ENCODE measurements around the gene COL5A1. TPM values are rescaled to one million over a fixed set of nuclear protein-coding genes. Genes with fewer than 3 reads are reported as not detected.

The COL5A1 gene
- total RNA-seq = 19.8 and 21.5 TPM in 2 replicates
- long read RNA-seq, partial matches to known transcripts = 0 of 8 reads
- long read RNA-seq, other reads (novel, unspliced or antisense) = 8 of 8 reads

GRCh38 chr9:134641173-134641989 lies at the start of gene COL5A1:
TSS of gene COL5A1 (plus strand) at chr9:134641803. CDS start at chr9:134642188, 385 bp downstream.
- peak within 1 kb of the TSS; percentile 56 for H3K27ac Mint-ChIP-seq
- no peaks in the 10 kb centered on the region for H3K36me3 Mint-ChIP-seq (ENCODE audit: insufficient read depth)
- H3K4me1 Mint-ChIP-seq (ENCODE audit: low read depth) = peaks cover 8% of the 10 kb centered on the region
- peak; percentile 14 for TF ChIP-seq CTCF (IDR thresholded peaks at IDR 0.05; ENCODE audit: unreplicated experiment)
- peaks cover 44% of the 10 kb centered on the region for H3K27me3 Mint-ChIP-seq
- DNase-seq (ENCODE audit: low spot score, unreplicated experiment) = peak; percentile 83
- peak within 1 kb of the TSS; percentile 76 for H3K4me3 Mint-ChIP-seq (ENCODE audit: low read depth)
- H3K9me3 Mint-ChIP-seq (ENCODE audit: low read depth) = no peaks in the 10 kb centered on the region

GRCh38 chr9:134592018-134592818 lies 49.4 kb upstream of the COL5A1 start:
- no peak overlapping the region for H3K4me3 Mint-ChIP-seq (ENCODE audit: low read depth)
- H3K27ac Mint-ChIP-seq = no peak overlapping the region
- no peaks in the 10 kb centered on the region for H3K36me3 Mint-ChIP-seq (ENCODE audit: insufficient read depth)
- no peak for TF ChIP-seq CTCF (IDR thresholded peaks at IDR 0.05; ENCODE audit: unreplicated experiment)
- H3K27me3 Mint-ChIP-seq = peaks cover 21% of the 10 kb centered on the region
- H3K9me3 Mint-ChIP-seq (ENCODE audit: low read depth) = no peaks in the 10 kb centered on the region
- DNase-seq (ENCODE audit: low spot score, unreplicated experiment) = no peak
- peaks cover 5% of the 10 kb centered on the region for H3K4me1 Mint-ChIP-seq (ENCODE audit: low read depth)

- peaks cover 5% of the 10 kb centered on the region for H3K4me1 Mint-ChIP-seq (ENCODE audit: low read depth)
- H3K9me3 Mint-ChIP-seq (ENCODE audit: low read depth) = no peaks in the 10 kb centered on the region
- no peaks in the 10 kb centered on the region for H3K36me3 Mint-ChIP-seq (ENCODE audit: insufficient read depth)
- no peak overlapping the region for H3K27ac Mint-ChIP-seq
- no peak for TF ChIP-seq CTCF (IDR thresholded peaks at IDR 0.05; ENCODE audit: unreplicated experiment)
- peaks cover 21% of the 10 kb centered on the region for H3K27me3 Mint-ChIP-seq
- no peak for DNase-seq (ENCODE audit: low spot score, unreplicated experiment)
- H3K4me3 Mint-ChIP-seq (ENCODE audit: low read depth) = no peak overlapping the region
These were observed 48.8 kb upstream of the COL5A1 start for GRCh38 chr9:134592819-134593200.

GRCh38 chr9:134593286-134594077 lies 48.1 kb upstream of the COL5A1 start:
- Mint-ChIP-seq H3K4me1 (ENCODE audit: low read depth) (peaks cover 5% of the 10 kb centered on the region), H3K9me3 (ENCODE audit: low read depth) (no peaks in the 10 kb centered on the region), H3K4me3 (ENCODE audit: low read depth) (no peak overlapping the region), H3K36me3 (ENCODE audit: insufficient read depth) (no peaks in the 10 kb centered on the region), H3K27ac (peak overlapping the region; percentile 49), H3K27me3 (peaks cover 26% of the 10 kb centered on the region)
- TF ChIP-seq CTCF (IDR thresholded peaks at IDR 0.05; ENCODE audit: unreplicated experiment) = no peak
- no peak for DNase-seq (ENCODE audit: low spot score, unreplicated experiment)
